ENCODE measurements around the gene FAR1.

DNA sequence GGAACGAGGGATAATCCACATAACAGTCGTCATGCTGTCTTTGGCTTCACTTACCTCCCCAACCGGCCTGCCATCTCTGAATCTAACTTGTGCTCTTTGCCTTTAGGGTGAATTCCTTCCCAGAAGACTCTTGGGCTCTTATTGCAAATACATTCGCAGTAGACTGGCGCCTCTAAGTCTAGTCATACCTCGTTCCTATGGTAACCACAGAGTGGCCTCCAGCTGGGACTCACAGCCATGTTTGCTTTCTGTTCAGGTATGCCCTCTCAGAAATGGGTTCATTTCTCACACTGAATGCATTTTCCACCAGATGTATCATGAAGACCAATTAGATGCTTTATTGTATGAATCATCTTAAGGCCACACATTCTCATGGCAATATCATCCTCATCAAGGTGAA, 112.7 kb downstream of the FAR1 start:
- TF ChIP-seq, protein P1, sequence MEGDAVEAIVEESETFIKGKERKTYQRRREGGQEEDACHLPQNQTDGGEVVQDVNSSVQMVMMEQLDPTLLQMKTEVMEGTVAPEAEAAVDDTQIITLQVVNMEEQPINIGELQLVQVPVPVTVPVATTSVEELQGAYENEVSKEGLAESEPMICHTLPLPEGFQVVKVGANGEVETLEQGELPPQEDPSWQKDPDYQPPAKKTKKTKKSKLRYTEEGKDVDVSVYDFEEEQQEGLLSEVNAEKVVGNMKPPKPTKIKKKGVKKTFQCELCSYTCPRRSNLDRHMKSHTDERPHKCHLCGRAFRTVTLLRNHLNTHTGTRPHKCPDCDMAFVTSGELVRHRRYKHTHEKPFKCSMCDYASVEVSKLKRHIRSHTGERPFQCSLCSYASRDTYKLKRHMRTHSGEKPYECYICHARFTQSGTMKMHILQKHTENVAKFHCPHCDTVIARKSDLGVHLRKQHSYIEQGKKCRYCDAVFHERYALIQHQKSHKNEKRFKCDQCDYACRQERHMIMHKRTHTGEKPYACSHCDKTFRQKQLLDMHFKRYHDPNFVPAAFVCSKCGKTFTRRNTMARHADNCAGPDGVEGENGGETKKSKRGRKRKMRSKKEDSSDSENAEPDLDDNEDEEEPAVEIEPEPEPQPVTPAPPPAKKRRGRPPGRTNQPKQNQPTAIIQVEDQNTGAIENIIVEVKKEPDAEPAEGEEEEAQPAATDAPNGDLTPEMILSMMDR (IDR thresholded peaks at IDR 0.05; ENCODE audit: low read length): no peak
- no peak for TF ChIP-seq EZH2 (IDR thresholded peaks at IDR 0.05; ENCODE audit: borderline replicate concordance, low read length)

Measured in OCI-LY1 (cell line).